Measurements from ENCODE around the gene OR4D11.
"Not testable (repeated sequence)": the region's sequence is repeated elsewhere in the genome, so short reads cannot be mapped to it uniquely, and the experiment has no call there.

The OR4D11 gene

DNA sequence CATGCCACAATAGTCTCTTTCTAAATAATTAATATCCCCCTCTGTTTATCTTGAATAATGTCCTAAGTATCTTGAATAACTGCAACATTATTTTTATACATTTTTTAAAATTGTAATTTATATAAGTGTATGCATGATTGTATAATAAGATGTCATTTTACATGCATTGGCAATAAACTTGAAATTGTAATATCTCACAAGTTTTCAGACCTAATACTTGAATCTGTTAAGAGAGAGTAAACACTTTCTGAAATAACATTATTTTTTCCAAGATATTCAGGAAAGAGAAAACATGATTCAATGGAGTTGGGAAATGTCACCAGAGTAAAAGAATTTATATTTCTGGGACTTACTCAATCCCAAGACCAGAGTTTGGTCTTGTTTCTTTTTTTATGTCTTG, at the start of gene OR4D11:
OR4D11 (plus strand) TSS at position 301 of the 400 bp plus-strand sequence; CDS start at position 301, 0 bp downstream.
- DNase-seq (ENCODE audit: low read depth in 2 of 2): no peak

DNA sequence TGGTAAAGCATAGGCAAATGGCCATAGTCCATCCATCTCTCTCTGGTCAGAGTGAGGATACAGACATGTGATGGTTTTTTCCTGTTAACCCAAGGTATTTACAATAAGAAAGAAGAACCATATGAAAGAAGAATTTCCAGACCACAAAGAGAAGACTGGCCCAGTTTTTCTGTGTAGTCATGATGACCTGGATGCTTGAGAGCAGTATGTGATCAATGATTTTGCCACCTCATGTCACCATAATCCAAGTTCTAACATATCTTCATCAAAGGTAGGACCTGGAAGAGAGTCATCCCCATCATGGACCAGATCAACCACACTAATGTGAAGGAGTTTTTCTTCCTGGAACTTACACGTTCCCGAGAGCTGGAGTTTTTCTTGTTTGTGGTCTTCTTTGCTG, 46.7 kb upstream of the OR4D11 start, which contains the start of gene OR4D6:
OR4D6 (plus strand) TSS at position 301 of the 400 bp plus-strand sequence; CDS start at position 301, 0 bp downstream.
- no peak for DNase-seq (ENCODE audit: low read depth in 2 of 2)

DNA sequence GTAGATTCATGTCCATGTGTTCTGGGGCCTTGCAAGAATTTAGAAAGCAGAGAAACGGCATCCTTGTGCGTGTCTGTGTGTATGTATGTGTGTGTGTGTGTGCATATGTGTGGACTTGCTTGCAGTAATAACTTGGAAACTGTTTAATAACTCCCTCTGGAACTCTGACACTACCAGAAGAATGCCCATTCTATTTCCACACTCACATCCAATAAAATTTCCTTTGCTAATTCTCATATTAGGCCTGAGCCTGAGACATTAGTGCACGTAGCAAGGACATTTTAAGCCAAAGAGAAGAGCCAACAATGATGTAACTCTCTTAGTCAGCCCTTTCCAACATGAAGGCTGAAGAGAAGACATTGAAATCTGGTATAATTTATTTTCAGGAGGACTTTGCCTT, 43.5 kb upstream of the OR4D11 start:
- no peak for DNase-seq (ENCODE audit: low read depth in 2 of 2)

DNA sequence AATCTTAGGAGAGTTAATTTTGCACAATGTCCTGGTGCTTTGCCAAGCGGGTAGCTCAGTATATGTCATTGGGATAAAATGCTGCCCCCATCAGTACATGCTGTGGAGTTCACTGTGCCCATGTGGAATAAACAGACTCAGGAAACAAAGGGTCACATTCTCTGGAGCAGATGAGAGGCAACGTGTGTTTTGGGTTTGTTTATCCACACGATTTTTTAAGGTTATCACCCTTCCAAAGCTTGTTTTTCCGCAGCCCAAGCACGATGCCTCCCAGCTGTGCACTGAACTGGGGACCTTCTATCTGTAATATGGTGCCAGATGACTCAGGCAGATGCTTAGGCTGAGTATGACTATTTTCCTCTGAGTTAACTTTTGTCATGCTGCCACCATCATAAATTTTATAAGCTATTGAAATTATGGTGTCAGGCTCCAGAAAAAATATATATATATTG, 40.2 kb upstream of the OR4D11 start:
- no peak for DNase-seq (ENCODE audit: low read depth in 2 of 2)

DNA sequence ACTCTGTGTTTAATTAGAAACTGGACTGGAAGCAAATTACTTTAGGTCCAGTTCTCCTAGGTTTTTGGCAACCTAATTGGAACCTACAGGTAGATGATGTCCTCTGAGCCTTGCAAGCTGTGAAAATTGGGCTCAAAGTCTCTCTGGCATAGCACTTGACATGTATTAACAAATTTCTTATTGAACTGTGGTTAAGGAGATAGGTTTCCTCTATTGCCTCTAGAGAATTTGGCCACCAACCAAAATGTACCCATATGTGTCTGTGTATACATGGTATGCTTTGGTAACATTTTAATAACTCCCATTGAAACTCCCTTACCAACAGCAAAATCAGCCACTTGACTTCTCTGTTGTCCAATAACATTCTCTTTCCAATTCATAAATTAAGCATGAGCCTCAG, 30.4 kb upstream of the OR4D11 start, which contains the start of gene OR4D10:
OR4D10 (plus strand) TSS at position 301 of the 400 bp plus-strand sequence. CDS start 4,115 bp downstream, outside the sequence.
- DNase-seq (ENCODE audit: low read depth in 2 of 2): no peak

DNA sequence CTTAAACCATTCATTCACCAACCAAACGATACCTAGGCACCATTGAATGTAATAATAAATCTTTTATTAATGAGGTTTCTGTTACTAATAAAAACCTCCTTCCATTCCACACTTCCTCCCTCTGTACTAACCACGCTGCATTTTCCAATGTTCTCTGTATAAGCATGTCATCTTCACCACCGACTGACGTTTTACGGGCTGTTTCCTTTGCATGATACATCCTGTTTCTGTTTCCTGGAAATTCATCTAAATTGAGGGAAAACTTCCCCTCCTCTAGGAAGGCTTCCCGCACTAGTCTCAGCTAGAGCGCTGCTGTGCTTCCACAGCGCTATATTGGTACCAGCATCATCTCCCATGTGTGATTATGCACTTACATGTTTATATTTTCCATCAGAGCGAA, 28.2 kb upstream of the OR4D11 start:
- no peak for DNase-seq (ENCODE audit: low read depth in 2 of 2)

DNA sequence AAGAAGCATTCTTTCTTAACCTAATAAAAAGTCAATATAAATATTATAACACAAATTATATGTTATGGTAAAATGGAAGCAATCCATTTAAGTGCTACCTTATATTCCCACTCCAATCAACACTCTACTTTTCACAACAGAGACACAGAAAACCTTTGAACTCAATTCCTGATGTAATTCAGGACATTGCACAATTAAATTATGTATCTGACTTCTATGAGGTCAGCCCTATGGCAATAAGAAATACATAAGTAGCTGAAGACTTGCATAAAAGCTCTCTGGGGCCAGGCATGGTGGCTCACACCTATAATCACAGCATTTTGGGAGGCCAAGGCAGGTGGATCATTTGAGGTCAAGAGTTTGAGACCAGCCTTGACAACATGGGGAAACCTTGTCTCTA, 23.5 kb upstream of the OR4D11 start:
- no peak for DNase-seq (ENCODE audit: low read depth in 2 of 2)

DNA sequence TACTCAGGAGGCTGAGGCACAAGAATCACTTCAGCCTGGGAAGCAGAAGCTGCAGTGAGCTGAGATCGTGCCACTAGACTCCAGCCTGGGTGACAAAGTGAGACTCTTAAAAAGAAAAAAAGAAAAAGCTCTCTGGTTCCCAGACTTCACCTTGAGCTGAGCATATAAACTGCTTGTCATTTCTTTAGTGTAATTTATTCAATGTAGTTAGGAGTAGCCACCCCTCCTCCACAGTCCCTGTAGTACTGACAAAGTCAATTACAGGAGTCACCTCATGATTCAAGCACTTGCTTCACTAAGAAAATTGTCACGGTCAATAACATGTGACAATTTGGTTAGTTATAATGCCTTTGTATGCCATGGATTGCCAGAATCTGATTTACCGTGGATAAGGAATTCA, 23.0 kb upstream of the OR4D11 start:
- no peak for DNase-seq (ENCODE audit: low read depth in 2 of 2)

DNA sequence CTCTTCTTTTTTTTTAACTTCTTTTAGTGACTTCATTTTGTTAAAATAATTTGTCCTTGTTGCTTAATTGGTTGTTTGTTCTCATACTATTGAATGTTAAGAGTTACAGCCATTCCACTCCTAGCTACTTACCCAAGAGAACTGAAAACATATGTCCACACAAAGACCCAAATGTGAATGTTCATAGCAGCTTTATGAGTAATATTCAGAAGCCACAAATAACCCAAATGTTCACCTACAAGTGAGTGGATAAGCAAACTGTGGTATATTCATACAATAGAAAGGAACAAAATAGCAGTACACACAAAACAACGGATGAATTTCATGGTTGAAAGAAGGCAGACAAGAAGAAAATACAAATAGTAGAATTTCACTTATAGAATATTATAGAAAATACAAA, 1.4 kb upstream of the OR4D11 start:
- DNase-seq (ENCODE audit: low read depth in 2 of 2): no peak

DNA sequence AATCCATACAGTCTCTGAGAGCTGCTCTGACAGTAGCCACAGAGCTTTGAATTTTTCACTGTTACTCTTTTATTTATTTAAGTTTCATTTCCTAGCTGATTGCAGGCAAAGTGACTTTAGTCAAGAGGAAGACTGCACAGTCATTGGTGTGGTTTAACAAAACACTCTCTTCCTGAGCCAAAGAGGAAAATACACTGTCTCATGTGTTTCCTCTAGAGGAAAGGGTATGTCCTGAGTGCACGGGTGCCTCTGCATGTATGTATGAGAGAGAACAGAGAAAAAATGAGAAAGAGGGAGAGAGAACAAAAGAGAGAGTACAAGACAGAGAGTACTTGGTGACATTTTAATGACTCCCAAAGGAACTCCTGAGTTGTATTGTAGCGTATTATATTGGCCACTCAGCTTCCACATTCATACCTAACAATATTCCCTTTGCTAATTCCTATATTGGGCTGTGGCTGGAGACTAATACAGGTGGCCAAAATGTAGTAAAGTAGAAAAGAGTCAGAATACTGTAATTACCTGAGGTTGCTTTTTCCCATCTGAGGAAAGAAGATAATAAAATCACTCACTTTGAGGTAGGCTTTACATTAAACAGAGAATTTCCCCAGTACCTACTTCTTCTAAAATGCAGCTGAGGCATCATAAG, 7.7 kb downstream of the OR4D11 start, which contains the start of gene OR4D9:
OR4D9 (plus strand) TSS at position 599 of the 649 bp plus-strand sequence. CDS start 3,374 bp downstream, outside the sequence.
- DNase-seq (ENCODE audit: low read depth in 2 of 2): no peak

DNA sequence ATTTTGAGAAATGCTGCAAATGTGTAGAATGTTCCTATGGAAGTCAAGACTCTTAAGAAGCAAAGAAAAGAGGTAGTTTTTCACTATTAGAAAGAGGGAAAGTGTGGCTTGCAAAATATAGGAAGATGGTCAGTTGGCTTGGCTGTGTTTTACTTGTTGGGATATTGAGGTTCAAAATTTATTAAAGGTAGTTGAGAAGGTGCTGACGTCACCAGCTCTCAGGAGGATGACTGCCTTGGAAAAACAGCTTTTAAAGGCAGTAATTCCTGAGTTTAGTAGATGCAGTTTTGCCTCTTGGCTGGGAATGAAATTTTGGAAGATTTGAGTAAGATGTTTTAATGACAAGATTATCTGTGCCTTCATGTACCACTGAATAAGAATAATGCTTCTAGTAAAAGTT, 8.3 kb downstream of the OR4D11 start:
- DNase-seq (ENCODE audit: low read depth in 2 of 2): no peak

DNA sequence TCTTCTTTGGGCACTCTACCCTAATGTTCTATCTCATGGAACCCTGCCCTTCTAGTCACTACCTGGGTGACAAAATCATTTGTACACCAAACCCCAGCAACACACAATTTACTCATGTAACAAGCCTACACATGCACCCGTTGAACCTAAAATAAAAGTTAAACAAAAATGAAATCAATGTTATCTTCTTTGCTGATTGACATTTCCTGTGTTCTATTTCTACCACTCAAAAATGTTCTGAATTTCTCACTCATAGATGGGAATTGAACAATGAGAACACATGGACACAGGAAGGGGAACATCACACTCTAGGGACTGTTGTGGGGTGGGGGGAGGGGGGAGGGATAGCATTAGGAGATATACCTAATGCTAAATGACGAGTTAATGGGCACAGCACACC, 16.8 kb downstream of the OR4D11 start:
- not testable (repeated sequence) for DNase-seq (ENCODE audit: low read depth in 2 of 2)

DNA sequence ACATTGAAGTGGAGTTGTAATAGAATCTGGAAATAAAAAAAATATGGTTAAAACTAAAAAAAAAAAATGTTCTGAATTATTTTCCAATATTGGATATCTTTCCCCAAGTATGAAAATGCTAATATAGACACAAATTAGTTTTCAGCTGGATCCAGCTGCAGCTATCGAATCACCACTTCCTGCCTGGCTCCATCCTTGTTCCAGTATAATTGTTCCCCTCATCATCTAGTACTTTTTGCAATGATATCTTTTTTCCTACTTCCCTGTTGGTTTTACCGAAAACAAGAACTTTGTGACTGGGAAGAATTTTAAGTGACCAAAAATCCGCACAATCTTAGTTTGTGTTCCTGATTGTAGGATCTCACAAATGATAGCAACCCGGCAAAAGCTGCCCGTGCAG, 17.4 kb downstream of the OR4D11 start:
- DNase-seq (ENCODE audit: low read depth in 2 of 2): no peak

DNA sequence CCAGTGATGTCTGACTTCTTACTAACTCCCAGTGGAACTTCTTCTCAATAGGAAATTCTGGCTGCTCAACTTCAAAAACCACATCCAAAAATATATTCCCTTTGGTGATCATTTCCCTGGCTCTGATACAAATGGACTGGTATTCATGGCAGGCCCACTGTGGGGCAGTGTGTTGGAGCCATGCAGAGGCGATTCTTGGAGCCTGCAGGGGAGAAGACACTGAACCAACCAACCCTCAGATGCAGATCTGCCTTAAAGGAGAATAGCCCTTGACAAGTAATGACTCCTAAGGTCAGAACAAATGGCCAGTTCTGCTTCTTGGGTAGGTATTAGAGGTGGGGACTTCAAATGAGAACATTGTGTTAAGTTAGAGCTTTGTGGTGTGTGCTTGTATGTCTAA, 20.2 kb downstream of the OR4D11 start:
- no peak for DNase-seq (ENCODE audit: low read depth in 2 of 2)

DNA sequence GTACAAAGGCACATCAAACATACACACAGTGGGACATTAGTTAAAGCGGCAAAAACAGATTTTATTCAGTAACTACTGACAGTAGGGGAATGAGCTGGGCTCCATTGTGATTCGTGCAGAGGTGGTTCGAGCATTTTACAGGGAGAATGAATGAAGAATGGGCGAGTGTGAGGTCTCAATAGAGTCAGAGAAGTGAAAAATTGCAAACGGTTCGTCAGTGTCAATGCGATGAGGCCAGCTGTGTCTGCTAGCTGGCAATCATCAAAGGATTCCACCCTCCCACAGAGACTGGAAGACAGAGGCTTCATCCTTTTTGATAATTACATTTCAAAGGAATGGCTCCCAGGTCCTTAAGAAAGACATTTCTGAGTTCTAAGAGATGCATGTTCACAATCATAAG, 25.3 kb downstream of the OR4D11 start:
- no peak for DNase-seq (ENCODE audit: low read depth in 2 of 2)

DNA sequence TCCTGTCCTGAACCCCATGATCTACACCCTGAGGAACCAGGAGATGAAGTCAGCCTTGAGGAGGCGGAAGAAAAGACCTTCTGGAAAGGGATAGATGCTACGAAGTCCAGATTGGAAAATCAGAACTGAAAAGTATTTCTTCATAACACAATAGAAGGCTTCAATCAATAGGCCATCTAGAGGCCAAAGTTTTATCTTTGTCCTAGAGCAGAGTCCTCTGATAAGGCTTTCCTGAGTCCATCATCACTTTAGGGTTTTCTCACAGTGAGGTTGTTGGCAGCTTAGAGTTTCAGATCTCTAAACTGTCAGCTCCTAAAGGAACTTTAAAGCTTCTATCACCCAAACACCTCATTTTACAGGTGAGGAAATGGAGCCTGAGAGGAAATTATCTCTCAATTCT, 29.2 kb downstream of the OR4D11 start:
- DNase-seq (ENCODE audit: low read depth in 2 of 2): no peak

DNA sequence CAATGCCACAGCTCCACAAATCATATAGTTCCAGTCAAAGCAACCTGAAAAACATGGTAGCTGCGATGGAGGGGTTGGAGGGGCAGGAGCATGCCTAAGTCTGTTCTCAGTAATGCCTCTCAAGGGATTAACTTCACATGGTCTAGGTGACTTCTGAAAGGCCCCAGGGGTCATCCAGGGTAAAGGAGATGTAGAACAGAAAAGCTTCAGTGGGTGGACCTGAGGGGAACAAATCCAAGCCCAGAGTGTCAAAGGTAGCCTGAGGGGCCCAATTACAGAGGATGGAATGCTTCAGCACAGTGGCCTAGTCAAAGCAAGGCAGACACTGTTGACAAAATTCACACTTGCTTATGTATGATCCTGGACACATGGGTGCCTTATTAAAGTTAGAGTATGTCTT, 31.3 kb downstream of the OR4D11 start:
- no peak for DNase-seq (ENCODE audit: low read depth in 2 of 2)

DNA sequence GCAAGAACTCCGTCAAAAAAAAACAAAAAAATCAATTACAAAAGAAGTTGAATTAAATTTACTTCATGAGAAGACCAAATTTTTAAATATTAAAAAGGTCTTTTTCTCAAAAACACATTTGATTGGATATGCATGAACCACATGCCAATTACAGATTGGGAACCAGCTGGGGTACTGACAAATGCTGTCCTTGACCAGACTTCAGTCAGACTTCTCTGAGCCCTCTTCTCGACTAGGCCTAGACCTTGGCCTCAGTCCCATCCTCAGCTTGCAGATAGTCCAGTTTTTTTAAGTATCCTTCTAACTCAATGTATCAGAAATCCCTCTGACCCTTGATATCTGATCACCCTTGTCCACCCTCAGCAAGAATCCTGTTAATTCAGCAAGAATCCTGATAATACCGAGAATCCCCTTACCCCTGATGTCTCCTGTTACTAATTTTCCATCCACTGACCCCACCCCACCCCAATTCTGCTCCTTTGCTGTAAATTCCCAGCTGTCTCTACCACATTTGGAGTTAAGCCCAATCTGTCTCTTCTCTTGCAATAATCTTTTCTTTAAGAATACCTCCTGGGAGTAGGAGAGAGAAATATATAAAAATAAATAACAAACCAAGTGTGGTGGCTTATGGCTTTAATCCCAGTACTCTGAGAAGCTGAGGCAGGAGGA, 38.9 kb downstream of the OR4D11 start:
- no peak for DNase-seq (ENCODE audit: low read depth in 2 of 2)

DNA sequence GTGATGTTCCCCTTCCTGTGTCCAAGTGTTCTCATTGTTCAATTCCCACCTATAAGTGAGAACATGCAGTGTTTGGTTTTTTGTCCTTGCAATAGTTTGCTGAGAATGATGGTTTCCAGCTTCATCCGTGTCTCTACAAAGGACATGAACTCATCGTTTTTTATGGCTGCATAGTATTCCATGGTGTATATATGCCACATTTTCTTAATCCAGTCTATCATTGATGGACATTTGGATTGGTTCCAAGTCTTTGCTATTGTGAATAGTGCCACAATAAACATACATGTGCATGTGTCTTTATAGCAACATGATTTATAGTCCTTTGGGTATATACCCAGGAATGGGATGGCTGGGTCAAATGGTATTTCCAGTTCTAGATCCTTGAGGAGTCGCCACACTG, 40.3 kb downstream of the OR4D11 start:
- DNase-seq (ENCODE audit: low read depth in 2 of 2): not testable (repeated sequence)

DNA sequence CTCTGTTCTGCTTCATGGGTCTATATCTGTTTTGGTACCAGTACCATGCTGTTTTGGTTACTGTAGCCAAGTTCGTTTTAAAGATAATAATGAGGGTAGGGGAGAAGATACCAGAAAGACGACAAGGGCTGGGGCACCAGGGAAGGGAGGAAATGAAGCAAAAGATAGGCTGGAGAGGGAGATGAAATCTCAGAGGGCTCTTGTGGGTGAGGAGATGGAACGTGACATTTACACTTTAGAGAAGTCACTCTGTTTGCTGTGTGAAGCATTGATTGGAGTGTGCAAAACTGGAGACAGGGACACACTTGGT, 41.4 kb downstream of the OR4D11 start:
- no peak for DNase-seq (ENCODE audit: low read depth in 2 of 2)

DNA sequence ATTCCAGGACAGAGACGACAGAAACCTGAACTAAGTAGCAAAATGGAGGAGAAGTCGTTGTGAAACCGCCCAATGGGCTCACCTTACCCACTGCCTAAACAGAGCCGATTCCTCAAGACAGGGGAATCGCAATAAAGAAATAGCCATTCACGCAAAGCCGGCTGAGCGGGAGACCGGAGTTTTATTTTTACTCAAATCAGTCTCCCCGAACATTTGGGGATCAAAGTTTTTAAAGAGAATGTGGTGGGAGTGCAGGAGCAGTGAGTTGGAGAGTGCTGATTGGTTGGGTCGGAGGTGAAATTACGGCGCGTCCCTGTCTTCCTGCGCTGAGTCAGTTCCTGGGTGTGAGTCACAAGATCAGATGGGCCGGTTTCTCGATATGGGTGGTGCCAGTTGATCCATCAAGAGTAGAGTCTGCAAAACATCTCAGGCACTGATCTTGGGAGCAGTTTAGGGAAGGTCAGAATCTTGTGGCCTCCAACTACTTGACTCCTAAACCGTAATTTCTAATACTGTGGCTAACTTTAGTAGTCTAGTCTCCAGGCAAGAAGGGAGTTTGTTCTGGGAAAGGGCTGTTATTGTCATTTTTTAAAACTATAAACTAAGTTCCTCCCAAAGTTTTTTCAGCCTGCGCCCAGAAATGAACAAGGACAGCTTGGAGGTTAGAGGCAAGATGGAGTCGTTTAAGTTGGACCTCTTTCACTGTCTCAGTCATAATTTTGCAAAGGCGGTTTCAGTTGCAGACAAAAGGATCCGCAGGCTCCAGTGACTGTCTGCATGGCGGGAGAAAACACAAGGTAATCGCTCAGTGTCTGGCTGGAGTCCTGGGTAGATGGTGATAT, 42.0 kb downstream of the OR4D11 start:
- no peak for DNase-seq (ENCODE audit: low read depth in 2 of 2)

DNA sequence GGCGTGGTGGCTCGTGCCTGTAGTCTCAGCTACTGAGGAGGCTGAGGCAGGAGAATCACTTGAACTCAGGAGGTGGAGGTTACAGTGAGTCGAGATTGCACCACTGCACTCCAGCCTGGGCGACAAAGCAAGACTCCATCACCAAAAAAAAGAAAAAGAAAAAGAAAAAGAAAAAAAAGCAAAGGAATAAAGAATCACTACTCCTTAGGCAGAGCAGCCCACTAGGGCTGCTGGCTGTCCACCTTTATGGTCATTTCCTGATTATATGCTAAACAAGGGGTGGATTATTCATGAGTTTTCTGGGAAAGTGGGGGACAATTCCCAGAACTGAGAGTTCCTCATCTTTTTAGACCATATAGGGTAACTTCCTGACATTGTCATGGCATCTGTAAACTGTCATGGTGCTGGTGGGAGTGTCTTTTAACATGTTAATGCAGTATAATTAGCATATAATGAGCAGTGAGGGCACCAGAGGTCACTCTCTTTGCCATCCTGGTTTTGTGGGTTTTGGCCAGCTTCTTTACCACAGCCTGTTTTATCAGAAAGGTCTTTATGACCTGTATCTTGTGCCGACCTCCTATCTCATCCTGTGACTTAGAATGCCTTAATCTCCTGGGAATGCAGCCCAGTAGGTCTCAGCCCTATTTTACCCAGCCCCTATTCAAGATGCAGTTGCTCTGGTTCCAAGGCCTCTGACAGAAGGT, 44.4 kb downstream of the OR4D11 start:
- DNase-seq (ENCODE audit: low read depth in 2 of 2): not testable (repeated sequence)
